ENCODE measurements around the gene AP3B2.
"Not testable (repeated sequence)": the region's sequence is repeated elsewhere in the genome, so short reads cannot be mapped to it uniquely, and the experiment has no call there.

AP3B2 gene

GRCh38 chr15:82647045-82647834, 62.4 kb downstream of the AP3B2 start, which contains the start of gene CPEB1:
TSS of gene CPEB1 (minus strand) at chr15:82647363. CDS start at chr15:82628459, 18,904 bp downstream.
- DNase-seq: peak; percentile 1

GRCh38 chr15:82646250-82647044, 63.2 kb downstream of the AP3B2 start:
- peak; percentile 74 for DNase-seq

- DNase-seq: not testable (repeated sequence)
Observed at GRCh38 chr15:82644967-82645852, 64.5 kb downstream of the AP3B2 start.

- no peak for DNase-seq
Observed at GRCh38 chr15:82643992-82644391, 65.7 kb downstream of the AP3B2 start.

- no peak for DNase-seq
Observed at GRCh38 chr15:82642656-82643055, 67.0 kb downstream of the AP3B2 start.

GRCh38 chr15:82641129-82641798, 68.4 kb downstream of the AP3B2 start:
- DNase-seq: no peak

GRCh38 chr15:82640672-82641071, 69.0 kb downstream of the AP3B2 start:
- DNase-seq: no peak

- no peak for DNase-seq
Observed at GRCh38 chr15:82635798-82636197, 73.9 kb downstream of the AP3B2 start.

- no peak for DNase-seq
Observed at GRCh38 chr15:82630033-82630432, 79.6 kb downstream of the AP3B2 start.

GRCh38 chr15:82625136-82625535, 84.5 kb downstream of the AP3B2 start:
- DNase-seq: no peak

- no peak for DNase-seq
Observed at GRCh38 chr15:82624438-82624837, 85.2 kb downstream of the AP3B2 start.

- no peak for DNase-seq
Observed at GRCh38 chr15:82624008-82624407, 85.7 kb downstream of the AP3B2 start.

GRCh38 chr15:82621970-82622369, 87.7 kb downstream of the AP3B2 start:
- no peak for DNase-seq

- DNase-seq: no peak
Observed at GRCh38 chr15:82613747-82614146, 95.9 kb downstream of the AP3B2 start.

- no peak for DNase-seq
Observed at GRCh38 chr15:82611348-82611747, 98.3 kb downstream of the AP3B2 start.

Data from COR-L47 (cell line).